Loucy (cell line): ENCODE measurements around the gene CACNA1B.

Experiments
- EZH2phosphoT487 ChIP-seq: fragments of 200-600 bp; IDR thresholded peaks from 2 replicates; pipeline ENCODE4 v1.6.1; 2018; ENCODE audit warnings: antibody characterized with exemption, mild to moderate bottlenecking, moderate library complexity, borderline replicate concordance
- TF ChIP-seq, protein P1 (sequence below): fragments of 200-600 bp; sonication (generic); conservative IDR thresholded peaks from 2 replicates; pipeline ENCODE4 v1.5.1; 2014; ENCODE audit warnings: mild to moderate bottlenecking, antibody characterized with exemption, low read length

DNA sequence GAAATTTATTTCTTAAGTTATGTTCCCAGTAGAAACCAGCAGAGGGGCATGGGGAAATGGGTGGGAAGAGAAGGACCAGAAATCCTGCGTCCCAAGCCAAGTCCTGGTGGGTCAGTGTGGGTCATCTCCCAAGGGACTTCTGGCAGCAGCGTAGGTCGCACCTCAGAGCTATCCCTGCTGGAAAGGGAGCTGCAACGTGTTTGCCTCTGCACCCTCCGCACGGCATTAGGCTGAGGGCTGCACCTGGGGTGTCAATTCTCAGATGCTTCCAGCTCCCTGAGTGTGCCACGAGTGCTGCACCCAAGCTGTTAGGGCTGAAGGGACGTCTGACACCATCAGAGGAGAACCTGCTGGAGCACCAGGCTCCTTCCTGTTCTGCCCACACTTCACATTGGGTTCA, 182.8 kb downstream of the CACNA1B start:
- TF ChIP-seq, protein P1, sequence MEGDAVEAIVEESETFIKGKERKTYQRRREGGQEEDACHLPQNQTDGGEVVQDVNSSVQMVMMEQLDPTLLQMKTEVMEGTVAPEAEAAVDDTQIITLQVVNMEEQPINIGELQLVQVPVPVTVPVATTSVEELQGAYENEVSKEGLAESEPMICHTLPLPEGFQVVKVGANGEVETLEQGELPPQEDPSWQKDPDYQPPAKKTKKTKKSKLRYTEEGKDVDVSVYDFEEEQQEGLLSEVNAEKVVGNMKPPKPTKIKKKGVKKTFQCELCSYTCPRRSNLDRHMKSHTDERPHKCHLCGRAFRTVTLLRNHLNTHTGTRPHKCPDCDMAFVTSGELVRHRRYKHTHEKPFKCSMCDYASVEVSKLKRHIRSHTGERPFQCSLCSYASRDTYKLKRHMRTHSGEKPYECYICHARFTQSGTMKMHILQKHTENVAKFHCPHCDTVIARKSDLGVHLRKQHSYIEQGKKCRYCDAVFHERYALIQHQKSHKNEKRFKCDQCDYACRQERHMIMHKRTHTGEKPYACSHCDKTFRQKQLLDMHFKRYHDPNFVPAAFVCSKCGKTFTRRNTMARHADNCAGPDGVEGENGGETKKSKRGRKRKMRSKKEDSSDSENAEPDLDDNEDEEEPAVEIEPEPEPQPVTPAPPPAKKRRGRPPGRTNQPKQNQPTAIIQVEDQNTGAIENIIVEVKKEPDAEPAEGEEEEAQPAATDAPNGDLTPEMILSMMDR: no peak
- TF ChIP-seq EZH2phosphoT487: no peak
